ENCODE results near the gene ITIH5.
"Not testable (repeated sequence)": the region's sequence is repeated elsewhere in the genome, so short reads cannot be mapped to it uniquely, and the experiment has no call there.

The ITIH5 gene

GRCh38 chr10:7697426-7697825, 30.7 kb upstream of the ITIH5 start:
- ATAC-seq, result no peak
- no peak overlapping the region for H3K4me3 Mint-ChIP-seq
- DNase-seq, result no peak
- H3K27ac Mint-ChIP-seq, result no peak overlapping the region
- no peaks in the 10 kb centered on the region for H3K4me1 Mint-ChIP-seq
- peaks cover 9 to 10% of the 10 kb centered on the region in 2 donors for H3K9me3 Mint-ChIP-seq
- peaks cover 28% of the 10 kb centered on the region for H3K27me3 Mint-ChIP-seq

GRCh38 chr10:7696545-7696944, 29.8 kb upstream of the ITIH5 start:
- H3K27me3 Mint-ChIP-seq, result peaks cover 21% of the 10 kb centered on the region
- peaks cover 2% of the 10 kb centered on the region for H3K4me1 Mint-ChIP-seq
- no peak overlapping the region for H3K4me3 Mint-ChIP-seq
- ATAC-seq, result no peak
- no peak overlapping the region for H3K27ac Mint-ChIP-seq
- peaks cover 14 to 16% of the 10 kb centered on the region in 2 donors for H3K9me3 Mint-ChIP-seq
- DNase-seq, result no peak

- not testable (repeated sequence) for H3K27ac Mint-ChIP-seq, DNase-seq, H3K4me3 Mint-ChIP-seq, ATAC-seq, H3K27me3 Mint-ChIP-seq
- peaks cover 28 to 34% of the 10 kb centered on the region in 2 donors for H3K9me3 Mint-ChIP-seq
- H3K4me1 Mint-ChIP-seq, result peaks cover 13% of the 10 kb centered on the region
These were observed 26.4 kb upstream of the ITIH5 start for GRCh38 chr10:7693194-7693593.

- H3K9me3 Mint-ChIP-seq, result peaks cover 28 to 34% of the 10 kb centered on the region in 2 donors
- H3K4me3 Mint-ChIP-seq, H3K27ac Mint-ChIP-seq, ATAC-seq, H3K27me3 Mint-ChIP-seq, DNase-seq: not testable (repeated sequence)
- peaks cover 19% of the 10 kb centered on the region for H3K4me1 Mint-ChIP-seq
These were observed 25.6 kb upstream of the ITIH5 start for GRCh38 chr10:7692368-7692767.

- not testable (repeated sequence) for H3K27me3 Mint-ChIP-seq, H3K27ac Mint-ChIP-seq, H3K4me3 Mint-ChIP-seq
- Mint-ChIP-seq H3K4me1 (peaks cover 24% of the 10 kb centered on the region), H3K9me3 (peaks cover 28 to 34% of the 10 kb centered on the region in 2 donors)
- peak; percentile 13 to 24 for DNase-seq
- peak; percentile 46 for ATAC-seq
These were observed 24.3 kb upstream of the ITIH5 start for GRCh38 chr10:7690885-7691597.

- Mint-ChIP-seq H3K9me3 (peaks cover 28 to 34% of the 10 kb centered on the region in 2 donors), H3K27me3 (peaks cover 7% of the 10 kb centered on the region), H3K4me3 (no peak overlapping the region), H3K4me1 (peaks cover 24% of the 10 kb centered on the region), H3K27ac (no peak overlapping the region)
- no peak for ATAC-seq
- DNase-seq, result no peak
These were observed 22.8 kb upstream of the ITIH5 start for GRCh38 chr10:7689591-7689990.

GRCh38 chr10:7687228-7687907, 20.6 kb upstream of the ITIH5 start:
- peaks cover 18 to 25% of the 10 kb centered on the region in 2 donors for H3K9me3 Mint-ChIP-seq
- peak overlapping the region; percentile 89 to 94 for H3K27ac Mint-ChIP-seq
- H3K4me1 Mint-ChIP-seq, result peaks cover 24% of the 10 kb centered on the region
- ATAC-seq, result peak; percentile 91
- H3K4me3 Mint-ChIP-seq, result peak overlapping the region; percentile 34 to 50
- H3K27me3 Mint-ChIP-seq, result peaks cover 21% of the 10 kb centered on the region
- peak; percentile 76 to 85 for DNase-seq

GRCh38 chr10:7686351-7687171, 19.8 kb upstream of the ITIH5 start:
- H3K27ac Mint-ChIP-seq, result peak overlapping the region; percentile 89 to 94
- peaks cover 22% of the 10 kb centered on the region for H3K4me1 Mint-ChIP-seq
- H3K27me3 Mint-ChIP-seq, result peaks cover 21% of the 10 kb centered on the region
- DNase-seq (no peak), ATAC-seq (no peak)
- H3K4me3 Mint-ChIP-seq, result no peak overlapping the region
- H3K9me3 Mint-ChIP-seq, result peaks cover 12 to 20% of the 10 kb centered on the region in 2 donors

GRCh38 chr10:7680078-7680477, 13.3 kb upstream of the ITIH5 start:
- H3K9me3 Mint-ChIP-seq, H3K4me1 Mint-ChIP-seq, DNase-seq, ATAC-seq, H3K4me3 Mint-ChIP-seq, H3K27ac Mint-ChIP-seq: not testable (repeated sequence)
- peaks cover 39% of the 10 kb centered on the region for H3K27me3 Mint-ChIP-seq

- ATAC-seq (no peak), DNase-seq (no peak)
- Mint-ChIP-seq H3K4me3 (no peak overlapping the region), H3K27me3 (peaks cover 43% of the 10 kb centered on the region), H3K27ac (no peak overlapping the region), H3K9me3 (no peaks in the 10 kb centered on the region), H3K4me1 (no peaks in the 10 kb centered on the region)
These were observed 12.5 kb upstream of the ITIH5 start for GRCh38 chr10:7679256-7679655.

GRCh38 chr10:7672341-7673134, 5.8 kb upstream of the ITIH5 start:
- Mint-ChIP-seq H3K9me3 (no peaks in the 10 kb centered on the region), H3K27me3 (peaks cover 73% of the 10 kb centered on the region), H3K27ac (no peak overlapping the region), H3K4me1 (peaks cover 6% of the 10 kb centered on the region), H3K4me3 (no peak overlapping the region)
- ATAC-seq (no peak), DNase-seq (no peak)

GRCh38 chr10:7670157-7670556, 3.4 kb upstream of the ITIH5 start:
- DNase-seq, result no peak
- H3K4me1 Mint-ChIP-seq, result peaks cover 13% of the 10 kb centered on the region
- peak overlapping the region in 1 of 2 donors; percentile 10 for H3K27ac Mint-ChIP-seq
- ATAC-seq, result no peak
- no peaks in the 10 kb centered on the region for H3K9me3 Mint-ChIP-seq
- H3K27me3 Mint-ChIP-seq, result peaks cover 69% of the 10 kb centered on the region
- no peak overlapping the region for H3K4me3 Mint-ChIP-seq

- DNase-seq (peak in 1 of 2 donors; percentile 9), ATAC-seq (peak; percentile 68)
- peak overlapping the region; percentile 60 to 73 for H3K4me3 Mint-ChIP-seq
- no peaks in the 10 kb centered on the region for H3K9me3 Mint-ChIP-seq
- H3K4me1 Mint-ChIP-seq, result peaks cover 13% of the 10 kb centered on the region
- peaks cover 69% of the 10 kb centered on the region for H3K27me3 Mint-ChIP-seq
- no peak overlapping the region for H3K27ac Mint-ChIP-seq
These were observed 736 bp upstream of the ITIH5 start for GRCh38 chr10:7667262-7668141.

GRCh38 chr10:7665767-7666166, 999 bp downstream of the ITIH5 start:
- H3K27ac Mint-ChIP-seq, result no peak overlapping the region
- no peak for DNase-seq
- peaks cover 13% of the 10 kb centered on the region for H3K4me1 Mint-ChIP-seq
- no peaks in the 10 kb centered on the region for H3K9me3 Mint-ChIP-seq
- H3K4me3 Mint-ChIP-seq, result peak overlapping the region; percentile 66 to 70
- H3K27me3 Mint-ChIP-seq, result peaks cover 75% of the 10 kb centered on the region
- ATAC-seq, result no peak

All from stimulated activated naive CD8-positive, alpha-beta T cell treated with anti-CD3 and anti-CD28 coated beads, Interleukin-15, amount 100 ng/mL, for 72 hours (primary cell).